Stimulated activated CD8-positive, alpha-beta memory T cell treated with anti-CD3 and anti-CD28 coated beads, Interleukin-12 subunit alpha, Interleukin-12 subunit beta, amount 100 ng/mL, for 24 hours (primary cell): ENCODE data around the gene LPAR2.

Experiments used
- DNase-seq: peaks from one replicate; pipeline ENCODE4 v3.0.0-alpha.2; 2020; ENCODE audit errors: extremely low read depth

The LPAR2 gene

GRCh38 chr19:19597809-19598306, 30.2 kb downstream of the LPAR2 start:
- no peak for DNase-seq

- no peak for DNase-seq
Measured at GRCh38 chr19:19595171-19595701, 32.8 kb downstream of the LPAR2 start.

- no peak for DNase-seq
Measured at GRCh38 chr19:19594381-19594780, 33.6 kb downstream of the LPAR2 start.

GRCh38 chr19:19592690-19593089, 35.3 kb downstream of the LPAR2 start:
- no peak for DNase-seq

GRCh38 chr19:19591133-19591825, 36.7 kb downstream of the LPAR2 start:
- DNase-seq = peak; percentile 42

GRCh38 chr19:19588546-19588945, 39.5 kb downstream of the LPAR2 start:
- no peak for DNase-seq

GRCh38 chr19:19587771-19588170, 40.2 kb downstream of the LPAR2 start:
- no peak for DNase-seq

GRCh38 chr19:19584356-19584755, 43.7 kb downstream of the LPAR2 start:
- no peak for DNase-seq

GRCh38 chr19:19582471-19582870, 45.5 kb downstream of the LPAR2 start:
- no peak for DNase-seq

GRCh38 chr19:19581391-19581790, 46.6 kb downstream of the LPAR2 start:
- DNase-seq = no peak

GRCh38 chr19:19580418-19580817, 47.6 kb downstream of the LPAR2 start:
- DNase-seq = no peak

GRCh38 chr19:19579533-19580361, 48.3 kb downstream of the LPAR2 start:
- no peak for DNase-seq

- DNase-seq = no peak
Measured at GRCh38 chr19:19578252-19578651, 49.8 kb downstream of the LPAR2 start.

- no peak for DNase-seq
Measured at GRCh38 chr19:19575411-19575810, 52.6 kb downstream of the LPAR2 start.
